ENCODE measurements around the gene FAM161A.
"Not testable (repeated sequence)": the region's sequence is repeated elsewhere in the genome, so short reads cannot be mapped to it uniquely, and the experiment has no call there.

The FAM161A gene, protein sequence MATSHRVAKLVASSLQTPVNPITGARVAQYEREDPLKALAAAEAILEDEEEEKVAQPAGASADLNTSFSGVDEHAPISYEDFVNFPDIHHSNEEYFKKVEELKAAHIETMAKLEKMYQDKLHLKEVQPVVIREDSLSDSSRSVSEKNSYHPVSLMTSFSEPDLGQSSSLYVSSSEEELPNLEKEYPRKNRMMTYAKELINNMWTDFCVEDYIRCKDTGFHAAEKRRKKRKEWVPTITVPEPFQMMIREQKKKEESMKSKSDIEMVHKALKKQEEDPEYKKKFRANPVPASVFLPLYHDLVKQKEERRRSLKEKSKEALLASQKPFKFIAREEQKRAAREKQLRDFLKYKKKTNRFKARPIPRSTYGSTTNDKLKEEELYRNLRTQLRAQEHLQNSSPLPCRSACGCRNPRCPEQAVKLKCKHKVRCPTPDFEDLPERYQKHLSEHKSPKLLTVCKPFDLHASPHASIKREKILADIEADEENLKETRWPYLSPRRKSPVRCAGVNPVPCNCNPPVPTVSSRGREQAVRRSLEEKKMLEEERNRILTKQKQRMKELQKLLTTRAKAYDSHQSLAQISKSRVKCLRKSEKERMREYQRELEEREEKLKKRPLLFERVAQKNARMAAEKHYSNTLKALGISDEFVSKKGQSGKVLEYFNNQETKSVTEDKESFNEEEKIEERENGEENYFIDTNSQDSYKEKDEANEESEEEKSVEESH

DNA sequence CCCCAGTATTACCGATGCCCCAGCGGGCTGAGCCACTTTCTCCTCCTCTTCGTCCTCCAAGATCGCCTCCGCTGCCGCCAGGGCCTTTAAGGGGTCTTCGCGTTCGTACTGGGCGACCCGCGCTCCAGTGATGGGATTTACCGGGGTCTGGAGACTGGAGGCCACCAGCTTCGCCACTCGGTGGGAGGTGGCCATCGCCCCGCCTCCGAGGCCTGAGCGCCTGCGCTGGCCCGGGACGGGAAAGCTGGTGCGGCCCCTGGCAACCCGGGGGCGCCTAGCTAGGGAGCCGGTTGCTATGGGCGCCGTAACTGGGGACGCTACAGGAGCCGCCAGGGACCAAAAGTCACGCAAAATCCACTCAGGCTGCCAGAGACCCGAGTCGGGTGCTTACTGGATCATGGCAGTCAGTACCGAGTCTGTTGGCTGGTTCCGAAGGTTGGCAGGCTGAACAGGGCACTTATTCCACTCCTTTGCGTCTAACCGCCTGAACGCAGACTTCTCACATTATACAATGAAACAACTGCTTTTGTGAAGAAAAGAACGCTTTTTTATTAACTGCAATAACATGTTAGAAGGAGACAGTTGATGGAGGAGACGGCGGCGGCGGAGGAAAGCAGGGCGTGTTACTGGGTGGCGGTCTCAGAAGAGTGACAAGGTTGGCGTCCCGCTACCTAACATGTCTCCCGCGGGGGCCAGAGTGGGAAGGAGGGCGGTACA lies at the start of gene FAM161A:
TSS of gene FAM161A (minus strand) at position 214 of the 717 bp plus-strand sequence. CDS start at position 195, 19 bp downstream.
- peak; percentile 91 for DNase-seq

DNA sequence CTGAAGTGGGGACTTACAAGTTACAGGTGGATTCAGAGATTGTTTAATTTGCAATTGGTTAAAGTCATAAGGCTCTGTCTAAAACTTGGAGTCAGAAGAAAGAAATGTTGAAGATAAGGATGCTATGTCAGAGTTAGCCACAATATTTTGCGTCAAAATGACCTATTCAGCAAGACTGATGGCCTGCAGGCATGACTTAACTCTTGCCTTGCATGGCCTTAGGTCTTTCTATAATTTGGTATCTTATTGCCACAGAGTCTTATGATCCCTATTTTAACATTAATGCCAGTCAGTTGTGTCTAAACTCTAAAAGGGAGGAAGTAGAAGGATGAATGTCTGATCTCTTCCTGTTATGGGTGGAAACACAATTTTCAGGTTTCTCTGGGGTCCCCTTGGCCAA lies 46.4 kb upstream of the FAM161A start:
- no peak for DNase-seq

DNA sequence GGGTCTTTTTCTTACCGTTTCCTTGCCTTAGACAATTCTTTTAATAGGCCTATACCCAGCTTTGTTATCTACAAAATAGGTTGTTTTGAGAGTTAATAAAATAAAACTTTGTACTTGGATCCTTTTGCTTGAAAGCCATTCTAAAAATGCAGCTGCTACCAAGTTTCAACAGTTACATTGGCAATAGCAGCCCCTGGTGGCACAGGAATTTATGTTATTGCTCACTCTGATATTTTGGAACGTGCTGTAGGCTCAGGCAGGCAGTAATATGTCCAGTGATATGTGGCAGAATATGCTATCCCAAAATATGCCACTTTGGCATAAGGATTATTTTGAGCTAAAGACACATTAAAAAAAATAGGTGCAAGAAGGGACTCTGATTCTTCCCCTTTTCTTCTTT lies 45.0 kb upstream of the FAM161A start:
- DNase-seq, result peak; percentile 6

DNA sequence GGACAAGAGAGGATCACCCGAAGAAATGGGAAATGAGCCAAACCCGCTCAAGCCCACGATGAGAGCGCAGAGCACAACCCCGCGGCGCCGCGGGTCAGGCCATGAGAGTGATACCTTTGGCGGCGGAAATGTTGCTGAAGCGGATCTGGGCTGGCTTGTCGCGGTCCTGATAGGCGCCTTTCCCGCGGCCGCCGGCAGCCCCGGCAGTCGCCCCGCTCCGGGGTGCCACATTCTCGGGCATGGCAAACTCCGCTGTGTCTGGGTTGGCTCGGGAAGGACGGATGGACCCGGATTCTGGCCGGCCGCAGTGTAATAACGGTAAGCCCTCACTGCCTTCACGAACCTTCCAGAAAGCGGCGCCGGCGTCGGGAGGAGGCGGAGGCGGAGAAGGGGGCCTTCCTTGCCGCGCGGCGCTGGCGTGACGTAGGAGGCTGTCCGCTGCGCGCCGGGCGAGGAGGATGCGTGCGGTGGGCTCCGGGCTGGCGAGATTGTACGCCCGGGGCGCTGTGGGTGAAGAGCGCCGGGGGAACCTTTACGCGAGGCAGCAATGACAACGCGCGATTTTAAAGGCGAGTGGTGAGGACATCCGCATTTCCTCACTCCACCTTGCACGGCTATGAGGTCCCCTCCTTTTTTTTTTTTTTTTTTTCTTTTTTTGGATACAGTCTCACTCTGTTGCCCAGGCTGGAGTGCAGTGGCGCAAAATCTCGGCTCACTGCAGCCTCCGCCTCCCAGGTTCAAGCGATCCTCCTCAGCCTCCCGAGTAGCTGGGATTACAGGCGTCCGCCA lies 34.6 kb upstream of the FAM161A start, which contains the start of gene CCT4:
TSS of gene CCT4 (minus strand) at position 390 of the 789 bp plus-strand sequence. CDS start at position 241, 149 bp downstream.
- DNase-seq, result peak; percentile 89

DNA sequence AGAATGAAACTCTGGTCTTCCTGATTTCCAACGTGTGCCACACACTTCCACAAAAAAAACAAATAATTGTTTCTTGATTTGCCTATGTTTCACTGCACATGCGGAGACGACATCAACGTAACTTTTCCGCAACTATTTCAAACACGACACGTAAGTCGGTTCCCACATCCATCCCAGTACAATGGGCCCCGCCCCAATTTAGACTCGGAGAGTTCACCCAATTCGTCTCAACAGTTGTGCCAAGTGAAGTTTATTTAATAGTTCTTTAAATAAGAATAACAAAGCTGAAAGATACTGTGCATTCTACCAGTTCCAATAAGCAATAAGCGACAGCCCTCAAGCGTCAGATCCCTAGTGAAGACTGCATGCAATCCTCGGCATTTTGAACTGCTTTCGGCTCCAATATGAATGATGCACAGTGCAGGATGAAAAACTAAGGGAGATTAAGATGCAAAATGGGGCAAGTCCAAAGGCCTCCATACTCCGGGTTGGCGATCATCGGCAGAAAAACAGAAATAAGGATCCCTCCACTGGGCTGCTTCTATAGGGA lies 33.9 kb upstream of the FAM161A start:
- DNase-seq, result no peak

DNA sequence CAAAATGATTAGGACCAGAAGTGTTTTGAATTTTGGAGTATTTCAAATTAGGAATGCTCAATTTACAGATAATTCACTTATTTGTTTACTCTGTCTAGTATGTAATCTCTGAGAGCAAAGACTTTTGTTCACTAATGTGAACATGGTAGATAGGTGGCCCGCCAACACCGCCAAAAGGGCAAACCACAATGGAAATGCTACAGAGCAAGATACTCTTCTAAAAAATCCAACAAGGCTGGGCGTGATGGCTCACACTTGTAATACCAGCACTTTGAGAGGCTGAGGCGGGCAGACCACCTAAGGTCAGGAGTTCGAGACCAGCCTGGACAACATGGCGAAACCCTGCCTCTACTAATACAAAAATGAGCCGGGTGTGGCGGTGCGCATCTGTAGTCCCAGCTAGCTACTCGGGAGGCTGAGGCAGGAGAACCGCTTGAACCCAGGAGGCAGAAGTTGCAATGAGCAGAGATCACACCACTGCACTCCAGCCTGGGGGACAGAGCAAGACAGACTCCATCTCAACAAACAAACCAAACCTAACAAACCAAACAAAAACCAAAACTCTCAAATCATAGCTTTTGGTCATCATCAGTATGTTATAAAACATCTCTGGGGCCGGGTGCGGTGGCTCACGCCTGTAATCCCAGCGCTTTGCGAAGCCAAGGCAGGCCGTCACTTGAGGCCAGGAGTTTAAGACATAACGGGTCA lies 32.2 kb upstream of the FAM161A start:
- DNase-seq, result no peak

DNA sequence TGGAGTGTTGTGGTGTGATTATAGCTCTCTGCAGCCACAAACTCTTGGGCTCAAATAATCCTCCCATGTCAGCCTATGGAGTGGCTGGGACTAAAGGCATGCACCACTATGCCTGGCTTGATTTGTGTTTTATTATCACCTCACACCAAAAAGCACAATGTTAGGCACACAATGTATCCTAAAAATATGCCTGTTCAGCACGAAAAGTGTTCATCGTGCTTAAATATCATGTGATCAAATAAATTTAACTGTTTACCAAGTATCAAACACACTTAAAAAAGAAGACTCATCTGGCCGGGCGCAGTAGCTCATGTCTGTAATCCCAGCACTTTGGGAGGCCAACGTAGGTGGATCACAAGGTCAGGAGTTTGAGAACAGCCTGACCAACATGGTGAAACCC lies 29.0 kb upstream of the FAM161A start:
- no peak for DNase-seq

DNA sequence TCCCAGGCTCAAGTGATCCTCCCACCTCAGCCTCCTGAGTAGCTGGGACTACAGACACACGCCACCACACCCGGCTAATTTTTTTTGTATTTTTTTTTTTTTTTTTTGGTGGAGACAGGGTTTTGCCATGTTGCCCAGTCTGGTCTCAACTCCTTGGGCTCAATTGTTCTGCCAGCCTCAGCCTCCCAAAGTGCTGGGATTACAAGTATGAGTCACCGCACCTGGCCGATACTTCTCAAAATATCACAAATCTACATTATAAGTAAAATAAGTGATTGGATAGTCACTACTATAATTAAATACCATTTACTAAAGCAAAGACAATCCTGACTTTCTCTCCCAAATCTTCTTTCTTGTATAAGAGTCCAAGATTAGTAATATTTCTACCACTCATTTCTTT lies 25.5 kb upstream of the FAM161A start:
- not testable (repeated sequence) for DNase-seq

DNA sequence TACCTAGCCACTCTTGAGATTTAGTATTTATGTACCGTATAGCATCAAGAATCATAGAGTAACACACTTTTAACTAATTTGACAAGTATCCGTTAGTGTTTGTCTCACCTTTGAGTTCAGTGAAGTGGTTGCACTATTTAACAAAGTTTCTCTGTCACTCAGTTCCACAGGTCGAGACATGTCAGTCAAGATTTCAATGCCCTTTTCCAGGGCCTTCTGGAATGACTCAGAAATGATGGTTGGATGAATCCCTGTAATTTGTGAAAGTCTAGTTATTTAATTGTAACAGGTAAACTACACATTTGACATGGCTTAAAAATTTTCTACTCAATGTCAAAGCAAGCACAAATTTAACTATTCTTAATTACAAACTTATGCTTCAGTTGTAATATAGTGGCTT lies 24.9 kb upstream of the FAM161A start:
- no peak for DNase-seq

DNA sequence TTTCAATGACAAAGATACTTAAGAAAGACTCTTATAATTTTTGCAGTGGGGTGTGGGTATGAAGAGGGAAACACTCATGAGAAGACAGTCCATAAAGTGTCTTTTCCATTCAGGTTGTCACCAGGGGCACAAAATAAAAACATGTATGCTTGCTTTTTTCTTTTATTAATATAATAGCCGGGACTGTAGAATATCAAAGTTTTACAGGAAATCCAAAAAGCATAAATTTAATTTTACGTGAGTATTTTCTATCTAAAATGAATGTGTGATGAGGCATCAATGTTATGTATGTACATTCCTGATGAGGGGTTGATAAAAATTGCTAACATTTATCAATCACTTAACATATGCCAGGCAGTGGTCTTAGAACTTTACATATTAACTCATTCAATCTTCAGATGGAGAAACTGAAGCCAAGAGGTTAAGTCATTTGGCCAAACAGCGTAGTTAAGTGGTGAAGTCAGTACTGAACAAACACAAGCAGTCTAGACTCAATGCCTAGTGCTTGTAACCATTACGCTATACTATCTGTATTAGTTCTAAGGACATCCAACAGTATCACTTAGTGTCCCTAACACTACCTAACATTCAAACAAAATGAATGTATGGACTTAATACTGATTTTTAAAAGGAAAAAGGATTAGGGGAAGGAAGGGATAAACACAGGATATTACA lies 23.8 kb upstream of the FAM161A start:
- no peak for DNase-seq

DNA sequence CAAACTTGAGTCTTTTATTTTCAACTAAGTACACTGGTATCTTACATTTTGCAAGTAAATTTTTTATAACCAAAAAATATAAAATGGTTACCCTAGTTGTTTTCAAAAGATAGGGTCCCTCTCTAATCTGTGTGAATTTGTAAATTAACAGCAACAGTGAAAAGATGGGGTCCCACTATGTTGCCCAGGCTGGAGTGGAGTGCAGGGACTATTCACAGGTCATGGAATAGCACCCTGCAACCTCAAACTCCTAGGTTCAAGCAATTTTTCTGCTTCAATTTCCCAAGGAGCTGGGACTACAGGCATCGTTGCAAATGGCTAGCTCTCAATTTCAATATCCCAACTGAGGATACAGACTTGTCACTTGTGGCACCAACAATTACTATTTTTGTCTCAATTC lies 22.5 kb upstream of the FAM161A start:
- no peak for DNase-seq

DNA sequence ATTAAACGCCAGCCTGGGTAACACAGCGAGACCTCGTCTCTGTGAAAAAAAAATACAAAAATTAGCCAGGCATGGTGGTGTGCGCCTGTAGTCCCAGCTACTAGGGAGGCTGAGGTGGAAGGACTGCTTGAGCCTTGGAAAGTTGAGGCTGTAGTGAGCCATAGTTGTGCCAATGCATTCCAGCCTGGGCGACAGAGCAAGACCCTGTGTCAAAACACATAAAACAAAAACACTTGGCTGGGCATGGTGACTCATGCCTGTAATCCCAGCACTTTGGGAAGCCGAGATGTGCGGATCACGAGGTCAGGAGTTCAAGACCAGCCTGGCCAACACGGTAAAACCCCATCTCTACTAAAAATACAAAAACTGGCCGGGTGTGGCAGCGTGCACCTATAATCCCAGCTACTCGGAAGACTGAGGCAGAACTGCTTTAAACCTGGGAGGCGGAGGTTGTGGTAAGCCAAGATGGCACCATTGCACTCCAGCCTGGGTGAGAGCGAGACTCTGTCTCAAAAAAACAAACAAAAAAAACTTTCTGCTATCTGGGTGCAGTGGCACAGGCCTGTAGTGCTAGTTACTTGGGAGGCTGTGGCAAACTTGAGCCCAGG lies 12.7 kb upstream of the FAM161A start:
- DNase-seq, result not testable (repeated sequence)

DNA sequence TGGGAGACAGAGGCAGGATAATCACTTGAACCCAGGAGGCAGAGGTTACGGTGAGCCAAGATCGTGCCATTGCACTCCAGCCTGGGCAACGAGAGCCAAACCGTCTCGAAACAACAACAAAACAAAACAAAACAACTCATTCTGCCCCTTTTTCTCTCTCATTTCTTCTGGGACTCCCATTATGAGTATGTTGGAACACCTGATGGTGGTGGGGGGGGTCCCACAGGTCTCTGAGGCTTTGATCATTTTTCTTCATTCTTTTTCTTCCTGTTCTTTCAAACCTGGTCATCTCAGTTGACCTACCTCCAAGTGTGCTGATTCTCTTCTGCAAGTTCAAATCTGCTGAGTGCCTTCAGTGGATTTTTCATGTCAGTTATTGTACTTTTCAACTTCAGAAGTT lies 8.2 kb upstream of the FAM161A start:
- no peak for DNase-seq

DNA sequence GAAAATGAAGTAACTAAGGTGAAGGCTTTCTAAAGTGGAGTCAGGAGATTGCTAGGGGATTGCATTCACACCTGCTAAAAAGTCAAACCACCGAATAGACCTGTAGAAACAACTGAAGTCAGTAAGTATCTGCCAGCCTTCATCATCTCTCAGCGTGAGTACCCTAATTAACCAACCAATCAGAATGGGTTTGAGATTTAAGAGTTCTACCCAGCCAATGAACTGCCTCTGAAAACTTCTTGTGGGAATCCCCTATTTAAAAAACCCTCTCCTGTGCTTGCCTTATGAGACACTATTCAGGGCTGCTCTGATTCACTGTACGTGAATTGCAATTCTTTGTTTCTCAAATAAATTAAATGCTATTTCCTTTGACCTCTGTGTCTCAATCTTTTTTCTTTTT lies 3.4 kb upstream of the FAM161A start:
- no peak for DNase-seq

DNA sequence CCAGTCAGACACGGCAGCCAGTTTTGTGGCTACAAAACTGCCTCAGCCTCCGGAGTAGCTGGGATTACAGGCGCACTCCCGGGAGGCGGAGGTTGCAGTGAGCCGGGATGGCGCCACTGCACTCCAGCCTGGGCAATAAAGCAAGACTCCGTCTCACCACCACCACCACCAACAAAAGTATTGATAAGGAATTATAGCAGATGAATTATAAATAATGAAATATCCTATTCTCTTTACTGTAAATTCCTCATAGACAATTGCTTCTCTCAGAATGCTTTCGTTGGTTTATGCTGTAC lies 1.4 kb upstream of the FAM161A start:
- peak; percentile 77 for DNase-seq

DNA sequence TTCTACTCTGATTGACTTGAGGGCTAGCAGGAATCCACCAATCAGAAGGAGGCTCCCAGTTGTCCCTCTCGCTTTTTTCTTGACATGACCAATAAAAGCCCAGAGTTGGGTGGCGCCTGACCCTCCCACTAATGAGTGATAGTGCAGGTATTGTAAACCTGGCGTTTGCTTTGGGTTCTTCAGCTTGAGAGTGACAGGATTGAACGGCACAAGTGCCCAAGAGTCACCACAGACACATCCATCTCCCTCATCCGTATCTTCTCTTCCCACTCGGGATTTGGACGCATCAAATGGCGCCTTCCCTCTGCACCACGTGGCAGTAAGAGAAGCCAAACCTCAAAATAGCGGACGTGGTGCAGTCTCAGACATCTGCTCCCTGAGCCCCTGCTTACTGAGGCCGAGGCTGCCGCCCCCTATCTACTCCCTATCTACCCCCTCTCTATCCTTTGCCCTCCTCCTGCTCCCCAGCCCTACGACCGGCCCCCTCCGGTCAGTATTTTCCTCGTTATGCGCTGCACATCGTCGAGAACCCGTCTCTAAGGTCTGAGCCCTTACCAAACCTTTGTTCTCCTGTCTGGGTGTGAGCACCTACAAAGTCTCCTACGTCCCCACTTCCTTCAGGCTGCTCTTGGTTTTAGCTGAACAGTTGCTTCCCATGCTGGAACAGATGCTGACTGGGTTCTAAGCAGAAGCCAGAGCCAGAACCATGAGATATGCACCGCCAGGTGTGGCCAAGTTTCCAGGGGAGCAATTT lies 881 bp upstream of the FAM161A start:
- peak; percentile 99 for DNase-seq

DNA sequence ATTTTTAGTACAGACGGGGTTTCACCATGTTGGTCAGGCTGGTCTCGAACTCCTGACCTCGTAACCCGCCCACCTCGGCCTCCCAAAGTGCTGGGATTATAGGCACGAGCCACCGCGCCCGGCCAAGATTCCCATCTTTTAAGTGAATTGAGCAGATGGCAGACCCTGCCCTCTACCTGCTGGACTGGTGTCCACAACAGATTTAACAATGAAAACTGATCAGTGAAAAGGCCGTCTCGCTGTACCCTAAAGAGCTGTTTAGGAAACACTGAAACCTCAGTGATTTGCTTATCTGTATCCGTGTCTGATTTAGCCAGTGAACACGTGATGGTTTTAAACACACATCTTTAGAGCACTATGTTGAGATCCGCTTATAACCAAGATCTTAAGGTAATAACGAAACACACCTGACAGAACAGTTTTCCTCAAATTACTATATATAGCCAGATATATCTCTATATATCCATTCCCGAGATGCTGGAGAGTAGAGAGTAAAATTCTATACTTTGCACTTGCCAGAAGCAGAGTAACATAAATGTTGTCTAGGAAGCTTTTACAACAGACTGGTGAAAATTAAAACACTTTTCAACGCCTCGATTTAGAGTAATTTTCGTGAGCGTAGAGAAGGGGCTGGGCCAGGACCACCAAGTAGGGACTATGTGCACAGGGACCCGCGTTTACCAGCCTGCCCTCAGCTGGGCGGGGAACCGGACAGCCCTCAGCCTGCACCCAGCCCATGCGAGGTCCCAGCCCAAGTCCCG lies 594 bp downstream of the FAM161A start:
- DNase-seq, result peak; percentile 80

DNA sequence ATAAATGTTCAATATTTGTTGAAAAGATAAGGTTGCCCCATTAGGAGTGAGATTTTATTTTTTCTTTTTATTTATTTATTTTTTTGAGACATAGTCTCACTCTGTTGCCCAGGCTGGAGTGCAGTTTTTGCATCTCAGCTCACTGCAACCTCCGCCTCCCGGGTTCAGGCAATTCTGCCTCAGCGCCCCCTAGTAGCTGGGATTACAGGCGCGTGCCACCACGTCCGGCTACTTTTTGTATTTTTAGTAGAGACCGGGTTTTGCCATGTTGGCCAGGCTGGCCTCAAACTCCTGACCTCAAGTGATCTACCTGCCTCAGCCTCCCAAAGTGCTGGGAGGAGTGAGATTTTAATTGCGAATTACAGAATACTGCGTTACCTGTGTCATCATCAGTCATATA lies 2.6 kb downstream of the FAM161A start:
- not testable (repeated sequence) for DNase-seq

DNA sequence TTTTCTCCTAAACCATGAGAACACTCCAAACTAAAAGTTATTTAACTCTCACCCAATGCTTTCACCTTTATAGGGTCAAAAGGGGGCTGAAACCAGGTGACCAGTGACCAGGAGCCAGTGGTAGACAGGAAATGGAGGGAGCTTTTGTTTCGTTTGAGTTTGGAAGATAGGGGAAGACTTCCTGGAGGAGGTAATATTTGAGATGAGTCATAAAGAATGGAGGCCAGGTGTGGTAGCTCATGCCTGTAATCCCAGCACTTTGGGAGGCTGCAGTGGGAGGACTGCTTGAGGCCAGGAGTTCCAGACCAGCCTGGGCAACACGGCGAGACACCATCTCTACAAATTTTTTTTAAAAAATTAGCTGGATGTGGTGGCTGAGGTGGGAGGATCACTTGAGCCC lies 8.5 kb downstream of the FAM161A start:
- no peak for DNase-seq

All from NCI-H345 (cell line).